Mesenchymal stem cell (in vitro differentiated cells and primary cell): Measurements from ENCODE around the gene MACROD2.

Experiments
- DNase-seq: peaks from one replicate; pipeline ENCODE4 v3.0.0-alpha.2; 2013
- H2AFZ ChIP-seq: one replicate; pipeline ENCODE4 v1.6.1; 2013; ENCODE audit warnings: low read depth, mild to moderate bottlenecking, control low read depth, inconsistent platforms, low read length, moderate library complexity
- H2AK5ac ChIP-seq: 2 replicates; pipeline ENCODE4 v1.6.1; 2013; ENCODE audit warnings: low read length, moderate library complexity, mild to moderate bottlenecking, inconsistent platforms; ENCODE audit not compliant: severe bottlenecking
- H2BK120ac ChIP-seq: one replicate; pipeline ENCODE4 v1.6.1; 2013; ENCODE audit warnings: low read depth, mild to moderate bottlenecking, inconsistent platforms, low read length, moderate library complexity
- H2BK12ac ChIP-seq, 2 experiments: one replicate each; pipeline ENCODE4 v1.6.1; 2013; ENCODE audit warnings: inconsistent platforms in 2 of 2, low read length in 2 of 2, mild to moderate bottlenecking in 2 of 2, moderate library complexity in 2 of 2, control low read depth in 1 of 2
- H2BK15ac ChIP-seq: one replicate; pipeline ENCODE4 v1.6.1; 2013; ENCODE audit warnings: mild to moderate bottlenecking, low read depth, inconsistent platforms; ENCODE audit not compliant: poor library complexity, severe bottlenecking
- H2BK5ac ChIP-seq: 2 replicates; pipeline ENCODE4 v1.6.1; 2013; ENCODE audit warnings: low read depth, mild to moderate bottlenecking, low read length, control low read depth, inconsistent platforms; ENCODE audit not compliant: poor library complexity, severe bottlenecking
- H3K14ac ChIP-seq, 2 experiments: one replicate each; pipeline ENCODE4 v1.6.1; 2013; ENCODE audit warnings: inconsistent platforms in 2 of 2, low read length in 2 of 2, control low read depth in 1 of 2, mild to moderate bottlenecking in 1 of 2, moderate library complexity in 1 of 2
- H3K18ac ChIP-seq, 2 experiments: one replicate each; pipeline ENCODE4 v1.6.1; 2013; ENCODE audit warnings: inconsistent platforms in 2 of 2, low read length in 2 of 2, control low read depth in 1 of 2, low read depth in 1 of 2, mild to moderate bottlenecking in 1 of 2
- H3K23ac ChIP-seq, 2 experiments: one replicate each; pipeline ENCODE4 v1.6.1; 2013; ENCODE audit warnings: inconsistent platforms in 2 of 2, low read length in 2 of 2, mild to moderate bottlenecking in 2 of 2, moderate library complexity in 2 of 2, control low read depth in 1 of 2
- H3K27ac ChIP-seq: 2 replicates; pipeline ENCODE4 v1.5.1; 2013; ENCODE audit warnings: mild to moderate bottlenecking, moderate library complexity, low read length, control low read depth, inconsistent platforms; ENCODE audit not compliant: poor library complexity, severe bottlenecking
- H3K27me3 ChIP-seq, 2 experiments: 2 replicates each; pipeline versions ENCODE4 v1.6.1 to v1.7.0; 2013; ENCODE audit warnings: low read length in 2 of 2, mild to moderate bottlenecking in 2 of 2, moderate library complexity in 2 of 2, control low read depth in 1 of 2, inconsistent platforms in 1 of 2; ENCODE audit not compliant: control insufficient read depth in 1 of 2, insufficient read depth in 1 of 2
- H3K36me3 ChIP-seq, 2 experiments: 2 replicates each; pipeline versions ENCODE4 v1.6.1 to v1.7.0; 2013; ENCODE audit warnings: low read length in 2 of 2, control low read depth in 1 of 2, inconsistent platforms in 1 of 2, low read depth in 1 of 2, mild to moderate bottlenecking in 1 of 2; ENCODE audit not compliant: insufficient read depth in 2 of 2, control insufficient read depth in 1 of 2
- H3K4ac ChIP-seq, 2 experiments: one replicate each; pipeline ENCODE4 v1.6.1; 2013; ENCODE audit warnings: inconsistent platforms in 2 of 2, low read length in 2 of 2, mild to moderate bottlenecking in 2 of 2, moderate library complexity in 2 of 2, control low read depth in 1 of 2, low read depth in 1 of 2
- H3K4me1 ChIP-seq: 2 replicates; pipeline ENCODE4 v1.6.1; 2013; ENCODE audit warnings: low read depth, low read length, control low read depth; ENCODE audit not compliant: control insufficient read depth, insufficient read depth
- H3K4me2 ChIP-seq: 2 replicates; pipeline ENCODE4 v1.6.1; 2013; ENCODE audit warnings: low read length, mild to moderate bottlenecking, inconsistent platforms; ENCODE audit not compliant: poor library complexity, severe bottlenecking
- H3K4me3 ChIP-seq, 2 experiments: 2 replicates each; pipeline versions ENCODE4 v1.5.1 to v1.7.0; 2013; ENCODE audit warnings: low read length in 2 of 2, mild to moderate bottlenecking in 2 of 2, control low read depth in 1 of 2, low read depth in 1 of 2; ENCODE audit not compliant: insufficient read depth in 1 of 2
- H3K79me1 ChIP-seq: replicated peaks from 2 replicates; pipeline ENCODE4 v1.6.1; 2013; ENCODE audit warnings: mild to moderate bottlenecking, control low read depth, low read length, inconsistent platforms; ENCODE audit not compliant: poor library complexity, severe bottlenecking
- H3K9ac ChIP-seq: 2 replicates; pipeline ENCODE4 v1.7.0; 2013; ENCODE audit warnings: mild to moderate bottlenecking, low read length, moderate library complexity
- H3K9me3 ChIP-seq: 2 replicates; pipeline ENCODE4 v1.7.0; 2013; ENCODE audit warnings: mild to moderate bottlenecking, low read length; ENCODE audit not compliant: control insufficient read depth
- H4K8ac ChIP-seq: one replicate; pipeline ENCODE4 v1.6.1; 2013; ENCODE audit warnings: inconsistent platforms, mild to moderate bottlenecking, low read length, moderate library complexity
- H4K91ac ChIP-seq: one replicate; pipeline ENCODE4 v1.6.1; 2013; ENCODE audit warnings: mild to moderate bottlenecking, low read length, inconsistent platforms
- WGBS: methylation state at CpG from one replicate; pipeline ENCODE4 v1.1.7; 2013; ENCODE audit warnings: mixed read lengths; 5-methylcytosine and 5-hydroxymethylcytosine counted together

MACROD2 gene

DNA sequence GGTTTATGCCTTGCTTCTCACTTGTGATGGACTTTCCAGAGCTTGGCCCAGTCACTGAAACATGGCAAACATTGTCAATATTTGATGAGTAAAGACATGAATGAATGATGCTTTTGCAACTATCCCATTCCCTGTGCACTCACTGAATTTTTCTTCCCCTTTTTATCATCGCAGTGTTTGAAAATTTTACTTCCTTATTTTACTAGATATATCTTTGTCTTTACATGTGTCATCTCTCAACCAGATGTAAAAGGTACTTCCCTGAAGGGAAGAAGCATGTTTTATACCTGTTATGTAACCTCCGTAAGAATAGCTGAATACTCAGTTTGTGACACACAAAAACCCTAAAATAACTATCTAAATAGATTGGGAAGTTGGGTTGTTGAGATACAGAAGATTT, 886.8 kb downstream of the MACROD2 start:
- H3K27ac ChIP-seq, result no peak overlapping the region
- H2BK15ac ChIP-seq, result no peak overlapping the region
- no peak overlapping the region for H3K18ac ChIP-seq
- H3K4me2 ChIP-seq, result no peak overlapping the region
- H3K9ac ChIP-seq, result no peak overlapping the region
- H3K4me3 ChIP-seq, result no peak overlapping the region
- no peaks in the 10 kb centered on the region for H3K36me3 ChIP-seq
- no peak overlapping the region for H2BK12ac ChIP-seq
- H2AK5ac ChIP-seq, result no peak overlapping the region
- WGBS, result no CpG with 5 or more reads among the region's 2 CpGs
- no peaks in the 10 kb centered on the region for H3K4me1 ChIP-seq
- no peak overlapping the region for H4K91ac ChIP-seq
- H3K79me1 ChIP-seq, result no peaks in the 10 kb centered on the region
- no peak overlapping the region for H3K23ac ChIP-seq
- no peak overlapping the region for H4K8ac ChIP-seq
- H3K4ac ChIP-seq, result no peak overlapping the region
- H2BK120ac ChIP-seq, result no peak overlapping the region
- H3K9me3 ChIP-seq, result no peaks in the 10 kb centered on the region
- H3K27me3 ChIP-seq, result no peaks in the 10 kb centered on the region
- no peak overlapping the region for H2AFZ ChIP-seq
- H3K14ac ChIP-seq, result no peak overlapping the region
- no peak for DNase-seq
- no peak overlapping the region for H2BK5ac ChIP-seq

DNA sequence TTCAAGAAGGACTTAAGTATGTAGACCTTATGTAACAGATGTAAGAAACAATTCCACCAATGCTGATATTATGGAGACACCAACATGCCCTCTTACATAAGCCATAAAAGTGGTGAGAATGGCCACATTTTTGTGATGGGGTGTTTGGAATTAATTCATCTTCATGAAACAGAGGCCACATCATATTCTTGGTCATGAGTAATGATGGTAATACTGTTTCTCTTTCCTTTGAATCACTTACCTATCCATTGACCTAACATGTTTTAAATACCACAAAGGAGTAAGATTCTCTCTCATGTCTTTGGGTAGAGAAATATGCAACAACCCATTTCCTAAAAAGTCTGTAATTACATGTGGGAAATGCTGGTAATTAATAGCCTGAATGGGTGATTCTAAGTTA, 887.5 kb downstream of the MACROD2 start:
- Histone ChIP-seq H3K23ac (no peak overlapping the region), H2BK12ac (no peak overlapping the region), H3K27me3 (no peaks in the 10 kb centered on the region), H3K9ac (no peak overlapping the region), H2BK15ac (no peak overlapping the region), H2BK120ac (no peak overlapping the region), H3K18ac (no peak overlapping the region), H3K4ac (no peak overlapping the region), H3K4me2 (no peak overlapping the region), H2AFZ (no peak overlapping the region), H3K9me3 (no peaks in the 10 kb centered on the region), H3K14ac (no peak overlapping the region), H3K4me1 (no peaks in the 10 kb centered on the region), H2BK5ac (no peak overlapping the region), H3K27ac (no peak overlapping the region), H4K91ac (no peak overlapping the region), H3K79me1 (no peaks in the 10 kb centered on the region), H4K8ac (no peak overlapping the region), H3K36me3 (no peaks in the 10 kb centered on the region), H3K4me3 (no peak overlapping the region), H2AK5ac (no peak overlapping the region)
- no peak for DNase-seq

DNA sequence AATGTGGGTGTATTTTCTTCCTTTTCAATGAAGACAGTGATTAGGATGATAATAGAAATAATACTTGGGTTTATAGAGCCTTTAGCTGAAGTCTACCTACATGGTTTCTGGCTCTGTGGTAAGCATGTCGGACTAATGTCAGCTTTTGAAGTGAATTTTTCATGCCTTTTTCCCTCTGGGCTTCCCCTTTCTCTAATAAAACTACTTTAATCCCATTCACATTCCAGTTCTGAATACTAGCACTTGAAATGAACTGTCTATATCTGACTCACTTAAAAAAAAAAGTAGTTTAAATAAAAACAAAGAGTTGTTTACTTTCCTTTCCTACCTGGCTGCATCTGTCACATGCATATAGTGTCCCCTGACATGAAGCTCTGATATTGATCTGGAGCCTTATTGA, 888.0 kb downstream of the MACROD2 start:
- H2BK5ac ChIP-seq, result no peak overlapping the region
- no peak overlapping the region for H2AFZ ChIP-seq
- no peak overlapping the region for H3K4me2 ChIP-seq
- no peaks in the 10 kb centered on the region for H3K9me3 ChIP-seq
- H2BK120ac ChIP-seq, result no peak overlapping the region
- no peak overlapping the region for H4K8ac ChIP-seq
- no peak overlapping the region for H4K91ac ChIP-seq
- H3K4me1 ChIP-seq, result no peaks in the 10 kb centered on the region
- no peak overlapping the region for H3K4ac ChIP-seq
- H3K9ac ChIP-seq, result no peak overlapping the region
- H3K18ac ChIP-seq, result no peak overlapping the region
- H2BK12ac ChIP-seq, result no peak overlapping the region
- no peaks in the 10 kb centered on the region for H3K79me1 ChIP-seq
- no peaks in the 10 kb centered on the region for H3K36me3 ChIP-seq
- WGBS, result 62% methylated on average over 1 of the region's 1 CpG
- H3K23ac ChIP-seq, result no peak overlapping the region
- no peak for DNase-seq
- no peak overlapping the region for H3K27ac ChIP-seq
- H2BK15ac ChIP-seq, result no peak overlapping the region
- no peak overlapping the region for H3K14ac ChIP-seq
- no peak overlapping the region for H3K4me3 ChIP-seq
- no peak overlapping the region for H2AK5ac ChIP-seq
- no peaks in the 10 kb centered on the region for H3K27me3 ChIP-seq

DNA sequence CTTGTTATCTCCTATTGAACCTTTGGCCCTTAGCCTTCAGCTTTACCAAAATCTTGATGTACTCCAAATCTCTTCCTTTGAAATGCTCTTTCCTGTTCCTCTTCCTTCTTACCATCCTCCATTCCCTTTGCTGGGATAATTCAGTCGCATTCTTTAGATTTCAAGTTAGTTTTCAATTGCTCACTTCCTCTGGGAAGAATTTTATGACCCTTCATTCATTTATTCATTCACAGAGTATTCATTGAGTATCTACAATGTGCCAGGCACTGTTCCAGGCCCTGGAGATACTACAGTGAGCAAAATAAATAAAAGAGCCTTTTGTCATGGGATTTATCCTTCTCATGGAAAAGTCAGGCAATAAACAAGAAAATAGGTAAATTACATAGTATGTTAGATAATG, 890.3 kb downstream of the MACROD2 start:
- no peak for DNase-seq
- 58% methylated on average over 1 of the region's 1 CpG for WGBS
- H3K23ac ChIP-seq, result no peak overlapping the region
- H3K4me2 ChIP-seq, result no peak overlapping the region
- no peak overlapping the region for H3K18ac ChIP-seq
- no peaks in the 10 kb centered on the region for H3K79me1 ChIP-seq
- H2BK15ac ChIP-seq, result no peak overlapping the region
- no peak overlapping the region for H2BK5ac ChIP-seq
- H2BK120ac ChIP-seq, result no peak overlapping the region
- H3K4me1 ChIP-seq, result no peaks in the 10 kb centered on the region
- H2AFZ ChIP-seq, result no peak overlapping the region
- no peaks in the 10 kb centered on the region for H3K27me3 ChIP-seq
- no peak overlapping the region for H2BK12ac ChIP-seq
- no peak overlapping the region for H3K27ac ChIP-seq
- no peaks in the 10 kb centered on the region for H3K9me3 ChIP-seq
- no peak overlapping the region for H4K91ac ChIP-seq
- H3K14ac ChIP-seq, result no peak overlapping the region
- no peak overlapping the region for H2AK5ac ChIP-seq
- no peak overlapping the region for H4K8ac ChIP-seq
- no peak overlapping the region for H3K4me3 ChIP-seq
- no peaks in the 10 kb centered on the region for H3K36me3 ChIP-seq
- no peak overlapping the region for H3K4ac ChIP-seq
- H3K9ac ChIP-seq, result no peak overlapping the region
